SK-N-SH (cell line): ENCODE data around the gene ELL3. TPM values are rescaled to one million over a fixed set of nuclear protein-coding genes. Genes with fewer than 3 reads are reported as not detected.

Experiments used
- CTCF ChIA-PET: fragments of 300-600, 350-600 bp; formaldehyde crosslinking; extraction: SDS; loops from one replicate; lab custom pipeline; 2021; lab: Yijun Ruan, JAX
- POLR2A ChIA-PET: fragments of 350-600 bp; sonication (Branson Sonifier 250); formaldehyde crosslinking; extraction: SDS; loops from one replicate; lab custom pipeline; 2020; ENCODE audit warnings: antibody characterized with exemption, inconsistent platforms; lab: Yijun Ruan, JAX
- DNase-seq: peaks from one replicate; pipeline ENCODE4 v3.0.0; 2012
- H2AFZ ChIP-seq: fragments of 200-600 bp; sonication (generic); 2 replicates; pipeline ENCODE4 v1.8.1; 2016; ENCODE audit warnings: antibody characterized with exemption, mild to moderate bottlenecking, low read depth
- H3F3A ChIP-seq: fragments of 200-600 bp; sonication (generic); replicated peaks from 2 replicates; pipeline ENCODE3; 2016; ENCODE audit warnings: antibody characterized with exemption, mild to moderate bottlenecking; ENCODE audit not compliant: insufficient read depth
- H3K27ac ChIP-seq, 2 experiments: fragments of 200-500 bp in 1 of 2; fragments of 200-600 bp in 1 of 2; sonication (Bioruptor generic) in 1 of 2; sonication (generic), shearing (Covaris generic) in 1 of 2; 2 replicates each; pipeline versions ENCODE4 v1.5.1 to v1.6.1; 2014 to 2016; ENCODE audit warnings: low read depth in 2 of 2, inconsistent platforms in 1 of 2, low read length in 1 of 2, mild to moderate bottlenecking in 1 of 2, mixed read lengths in 1 of 2
- H3K27me3 ChIP-seq: fragments of 200-600 bp; sonication (generic), shearing (Covaris generic); 2 replicates; pipeline ENCODE4 v1.6.1; 2016; ENCODE audit warnings: mixed run types; ENCODE audit not compliant: insufficient read depth
- H3K36me3 ChIP-seq, 2 experiments: fragments of 200-500 bp in 1 of 2; fragments of 200-600 bp in 1 of 2; sonication (Bioruptor generic) in 1 of 2; sonication (generic) in 1 of 2; replicated peaks in 1 of 2; 2 replicates each; pipeline versions ENCODE3 to v1.5.1; 2014 to 2016; ENCODE audit warnings: low read length in 1 of 2, mild to moderate bottlenecking in 1 of 2; ENCODE audit not compliant: insufficient read depth in 2 of 2, control insufficient read depth in 1 of 2
- H3K4me1 ChIP-seq, 2 experiments: fragments of 200-500 bp in 1 of 2; fragments of 200-600 bp in 1 of 2; sonication (Bioruptor generic) in 1 of 2; sonication (generic), shearing (Covaris generic) in 1 of 2; 2 replicates each; pipeline versions ENCODE4 v1.5.1 to v1.6.1; 2014 to 2016; ENCODE audit warnings: low read depth in 1 of 2, low read length in 1 of 2, mixed run types in 1 of 2; ENCODE audit not compliant: insufficient read depth in 2 of 2, control insufficient read depth in 1 of 2
- H3K4me2 ChIP-seq: fragments of 200-600 bp; sonication (generic), shearing (Covaris generic); 2 replicates; pipeline ENCODE4 v1.6.1; 2017; ENCODE audit warnings: mixed run types
- H3K4me3 ChIP-seq, 2 experiments: fragments of 200-500 bp in 1 of 2; fragments of 200-600 bp in 1 of 2; sonication (Bioruptor generic) in 1 of 2; sonication (generic), shearing (Covaris generic) in 1 of 2; 2 replicates each; pipeline versions ENCODE4 v1.5.1 to v1.8.1; 2014 to 2016; ENCODE audit warnings: low read depth in 2 of 2, inconsistent platforms in 1 of 2, low read length in 1 of 2, mild to moderate bottlenecking in 1 of 2, mixed read lengths in 1 of 2, moderate library complexity in 1 of 2
- H3K79me2 ChIP-seq: fragments of 200-600 bp; sonication (generic); 2 replicates; pipeline ENCODE4 v1.8.1; 2017; ENCODE audit warnings: mild to moderate bottlenecking; ENCODE audit not compliant: insufficient read depth
- H3K9ac ChIP-seq: fragments of 200-600 bp; sonication (generic); 2 replicates; pipeline ENCODE4 v1.6.1; 2017; ENCODE audit warnings: mixed run types
- H3K9me2 ChIP-seq: fragments of 200-600 bp; sonication (generic); 2 replicates; pipeline ENCODE4 v1.6.1; 2017; ENCODE audit warnings: mixed run types
- H3K9me3 ChIP-seq: fragments of 200-600 bp; sonication (generic); 2 replicates; pipeline ENCODE4 v1.6.1; 2017; ENCODE audit warnings: mixed run types, mild to moderate bottlenecking, moderate library complexity
- H4K20me1 ChIP-seq: fragments of 200-600 bp; sonication (generic); 2 replicates; pipeline ENCODE4 v1.6.1; 2017; ENCODE audit warnings: mild to moderate bottlenecking, mixed run types; ENCODE audit not compliant: insufficient read depth
- ELF1 ChIP-seq: IDR thresholded peaks from 2 replicates; pipeline ENCODE4 v1.4.0; 2012
- EP300 ChIP-seq, 2 experiments: IDR thresholded peaks; 2 replicates each; pipeline versions ENCODE4 v1.4.0 to v1.6.1; 2012; ENCODE audit warnings: borderline replicate concordance in 1 of 2, low read depth in 1 of 2, low read length in 1 of 2
- FOSL2 ChIP-seq: IDR thresholded peaks from 2 replicates; pipeline ENCODE4 v1.4.0; 2012; ENCODE audit warnings: low read depth, mild to moderate bottlenecking, moderate library complexity, borderline replicate concordance
- GABPA ChIP-seq: IDR thresholded peaks from 2 replicates; pipeline ENCODE4 v1.4.0; 2012; ENCODE audit warnings: low read depth, mild to moderate bottlenecking
- MAX ChIP-seq: IDR thresholded peaks from 2 replicates; pipeline ENCODE4 v1.4.0; 2012; ENCODE audit warnings: low read depth
- MXI1 ChIP-seq: IDR thresholded peaks from 2 replicates; pipeline ENCODE4 v1.6.1; 2012; ENCODE audit warnings: mild to moderate bottlenecking, low read depth, low read length, improper control_type of control experiment
- PBX3 ChIP-seq: IDR thresholded peaks from 2 replicates; pipeline ENCODE4; 2012
- POLR2AphosphoS5 ChIP-seq: IDR thresholded peaks from 2 replicates; pipeline ENCODE4 v1.6.1; 2012; ENCODE audit warnings: low read depth, low read length
- SIN3A ChIP-seq: IDR thresholded peaks from 2 replicates; pipeline ENCODE4 v1.6.1; 2012; ENCODE audit warnings: low read depth, mild to moderate bottlenecking, low read length, moderate library complexity, borderline replicate concordance
- TAF1 ChIP-seq: IDR thresholded peaks from 2 replicates; pipeline ENCODE4 v1.6.1; 2012; ENCODE audit warnings: low read depth, mild to moderate bottlenecking, low read length, moderate library complexity, borderline replicate concordance
- TEAD4 ChIP-seq: IDR thresholded peaks from 2 replicates; pipeline ENCODE4 v1.4.0; 2012; ENCODE audit warnings: mild to moderate bottlenecking, borderline replicate concordance; ENCODE audit not compliant: insufficient read depth
- USF2 ChIP-seq: fragments of 150-350 bp; IDR thresholded peaks from 2 replicates; pipeline ENCODE4 v1.6.1; 2017; ENCODE audit warnings: antibody characterized with exemption, low read length, low read depth, borderline replicate concordance
- YY1 ChIP-seq: IDR thresholded peaks from 2 replicates; pipeline ENCODE4 v1.4.0; 2012; ENCODE audit warnings: low read depth, mild to moderate bottlenecking
- ZBTB33 ChIP-seq: IDR thresholded peaks from 2 replicates; pipeline ENCODE4 v1.4.0; 2012; ENCODE audit warnings: low read depth, borderline replicate concordance
- WGBS: methylation state at CpG from one replicate; pipeline ENCODE4 v1.1.6; 2017; ENCODE audit warnings: low lambda C conversion rate; 5-methylcytosine and 5-hydroxymethylcytosine counted together
- polyA plus RNA-seq, 3 experiments: library from polyadenylated mRNA; depleted of rRNA; stranded (reverse); fragments of >200 nt; gene quantifications; 2 replicates each; pipeline ENCODE4 v1.2.3, GENCODE V29; 2012

Gene ELL3
- polyA plus RNA-seq, 1 of the 3 experiments (the other 2 are of a cell fraction): 0.67 TPM

DNA sequence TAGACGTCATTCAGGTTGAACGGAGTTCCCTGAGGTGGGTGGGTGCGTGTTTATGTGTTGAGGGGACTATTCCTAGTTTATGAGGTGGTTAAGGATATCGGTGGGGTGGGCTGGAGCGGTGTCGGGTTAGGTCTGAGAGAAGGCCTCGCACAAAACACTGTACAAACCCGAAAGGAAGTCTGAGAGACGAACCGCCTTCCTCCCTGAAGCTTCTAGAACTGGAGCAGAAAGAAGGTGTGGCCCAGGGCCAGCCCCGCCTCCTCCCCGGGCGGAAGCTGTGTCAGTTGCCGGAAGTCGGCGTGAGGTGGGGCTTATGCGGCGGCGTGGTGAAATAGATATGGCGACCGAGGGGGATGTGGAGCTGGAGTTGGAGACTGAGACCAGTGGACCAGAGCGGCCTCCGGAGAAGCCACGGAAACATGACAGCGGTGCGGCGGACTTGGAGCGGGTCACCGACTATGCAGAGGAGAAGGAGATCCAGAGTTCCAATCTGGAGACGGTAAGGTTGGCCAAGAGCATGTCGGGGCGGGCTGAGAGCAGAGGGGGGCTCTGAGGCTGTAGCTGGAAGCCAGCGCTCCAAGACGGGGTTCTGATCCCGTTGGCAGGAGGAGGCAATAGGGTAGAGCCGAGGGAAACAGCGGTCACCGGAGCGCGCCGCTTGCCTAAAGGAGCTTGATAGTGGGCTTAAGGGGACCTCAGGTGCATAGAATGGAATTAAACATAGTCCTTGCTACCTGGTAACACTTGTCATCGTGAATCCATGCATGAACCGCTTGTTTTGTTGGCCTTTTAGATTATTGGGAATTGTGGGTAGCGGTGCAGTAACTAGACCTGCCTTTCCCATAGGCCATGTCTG is 23.7 kb upstream of the ELL3 start, which contains the start of gene HYPK:
TSS of gene HYPK (plus strand) at position 314 of the 856 bp plus-strand sequence. CDS start at position 338, 24 bp downstream.
- Histone ChIP-seq H3K9ac (peak within 1 kb of the TSS; percentile 84), H2AFZ (peak within 1 kb of the TSS; percentile 83), H3K9me2 (no peaks in the 10 kb centered on the region), H3K4me2 (peak within 1 kb of the TSS; percentile 96), H3K27me3 (no peaks in the 10 kb centered on the region), H3F3A (peaks cover 44% of the 10 kb centered on the region), H3K4me1 (peaks cover 0 to 13% of the 10 kb centered on the region in 2 experiments), H3K36me3 (peaks cover 44 to 50% of the 10 kb centered on the region in 2 experiments), H4K20me1 (peaks cover 10% of the 10 kb centered on the region; the same call in 1 of the 2 replicates), H3K27ac (peak within 1 kb of the TSS; percentile 71 to 92), H3K9me3 (no peaks in the 10 kb centered on the region), H3K4me3 (peak within 1 kb of the TSS; percentile 90 to 94), H3K79me2 (peaks cover 32% of the 10 kb centered on the region)
- peak; percentile 91 for DNase-seq
- WGBS: 13% methylated on average over 44 of the region's 44 CpGs
- ChIA-PET POLR2A (interaction anchor here (0.5 to 2.2 kb wide), 6 partner anchors 9 to 54 kb away, joined by 3 to 14 read pairs (median 4); partner anchors contain the start of genes MFAP1 and PDIA3), CTCF (interaction anchor here (0.6 to 1.1 kb wide), 2 partner anchors 9 to 31 kb away, joined by 3 to 4 read pairs; no protein-coding TSS in a partner anchor)
- TF ChIP-seq POLR2AphosphoS5 (peak; percentile 95), ZBTB33 (no peak), TAF1 (peak; percentile 85; the same call in 1 of the 2 replicates), TEAD4 (no peak), USF2 (no peak), YY1 (peak; percentile 89), MAX (peak; percentile 93), MXI1 (peak; percentile 94), SIN3A (peak; percentile 81), EP300 (IDR thresholded peaks at IDR 0.05; ENCODE audit: borderline replicate concordance in 1 of 2, low read depth in 1 of 2, low read length in 1 of 2) (peak in 1 of 2 experiments; percentile 42; a peak in 1 of 4 replicates), ELF1 (peak; percentile 86), GABPA (peak; percentile 87), FOSL2 (no peak), PBX3 (peak; percentile 14; the same call in 1 of the 2 replicates)
